Right atrium auricular region (tissue), 2 donors: Measurements from ENCODE around the gene AZU1. TPM values are rescaled to one million over a fixed set of nuclear protein-coding genes. Genes with fewer than 3 reads are reported as not detected.

ENCODE experiments used
- DNase-seq: peaks from one replicate; pipeline ENCODE4 v3.0.0-alpha.2; 2019; ENCODE audit warnings: low spot score
- H3K27ac ChIP-seq, 2 donors: fragments of 200-600 bp; sonication (generic); 1 replicate in 1 of 2; 2 replicates in 1 of 2; pipeline ENCODE4 v1.5.1; 2016 to 2019
- H3K27me3 ChIP-seq, 2 donors: fragments of 200-600 bp; sonication (generic); one replicate each; pipeline versions ENCODE4 v1.5.1 to v1.6.0; 2017 to 2019
- H3K36me3 ChIP-seq: fragments of 200-600 bp; sonication (generic); one replicate; pipeline ENCODE4 v1.5.1; 2016
- H3K4me1 ChIP-seq, 2 donors: fragments of 200-600 bp; sonication (generic); one replicate each; pipeline versions ENCODE4 v1.5.1 to v1.6.0; 2017 to 2019
- H3K4me3 ChIP-seq, 2 donors: fragments of 200-600 bp; sonication (generic); 1 replicate in 1 of 2; 2 replicates in 1 of 2; pipeline ENCODE4 v1.5.1; 2017 to 2019; ENCODE audit warnings: mild to moderate bottlenecking in 1 of 2, moderate library complexity in 1 of 2
- H3K9me3 ChIP-seq, 2 donors: fragments of 200-600 bp; sonication (generic); one replicate each; pipeline ENCODE4 v1.5.1; 2019
- CTCF ChIP-seq, 2 donors: fragments of 200-600 bp; sonication (generic); IDR thresholded peaks; one replicate each; pipeline ENCODE4 v1.5.1; 2019; ENCODE audit warnings: antibody characterized with exemption in 2 of 2
- total RNA-seq, 2 donors: library from RNA; depleted of rRNA; stranded (reverse); fragments of >200 nt; gene quantifications; one replicate each; pipeline ENCODE4 v1.1.0, GENCODE V29; 2016

Gene AZU1
- total RNA-seq, 2 donors from 2014 or later, result not detected

DNA sequence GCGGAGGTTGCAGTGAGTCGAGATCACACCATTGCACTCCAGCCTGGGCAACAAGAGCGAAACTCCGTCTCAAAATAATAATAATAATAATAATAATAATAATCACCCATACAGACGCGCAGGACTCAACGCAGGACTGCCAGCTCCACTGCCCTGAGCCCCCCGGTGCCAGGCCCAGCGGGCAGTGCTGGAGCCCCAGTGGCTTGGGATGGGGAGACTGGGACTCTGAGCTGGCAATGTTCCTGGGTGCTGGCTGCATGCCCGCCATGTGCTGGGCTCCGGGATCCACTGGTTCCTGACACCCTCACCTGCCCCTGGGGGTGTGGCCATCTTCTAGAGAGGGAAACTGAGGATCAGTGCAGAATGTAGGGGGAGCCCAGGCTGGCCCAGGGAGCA is 325 bp upstream of the AZU1 start:
- Histone ChIP-seq H3K27me3 (peaks cover 0 to 5% of the 10 kb centered on the region in 2 donors), H3K9me3 (no peaks in the 10 kb centered on the region), H3K4me1 (peaks cover 0 to 5% of the 10 kb centered on the region in 2 donors), H3K36me3 (no peaks in the 10 kb centered on the region), H3K27ac (no peak overlapping the region), H3K4me3 (no peak overlapping the region)
- no peak for TF ChIP-seq CTCF (IDR thresholded peaks at IDR 0.05)
- DNase-seq, result no peak

DNA sequence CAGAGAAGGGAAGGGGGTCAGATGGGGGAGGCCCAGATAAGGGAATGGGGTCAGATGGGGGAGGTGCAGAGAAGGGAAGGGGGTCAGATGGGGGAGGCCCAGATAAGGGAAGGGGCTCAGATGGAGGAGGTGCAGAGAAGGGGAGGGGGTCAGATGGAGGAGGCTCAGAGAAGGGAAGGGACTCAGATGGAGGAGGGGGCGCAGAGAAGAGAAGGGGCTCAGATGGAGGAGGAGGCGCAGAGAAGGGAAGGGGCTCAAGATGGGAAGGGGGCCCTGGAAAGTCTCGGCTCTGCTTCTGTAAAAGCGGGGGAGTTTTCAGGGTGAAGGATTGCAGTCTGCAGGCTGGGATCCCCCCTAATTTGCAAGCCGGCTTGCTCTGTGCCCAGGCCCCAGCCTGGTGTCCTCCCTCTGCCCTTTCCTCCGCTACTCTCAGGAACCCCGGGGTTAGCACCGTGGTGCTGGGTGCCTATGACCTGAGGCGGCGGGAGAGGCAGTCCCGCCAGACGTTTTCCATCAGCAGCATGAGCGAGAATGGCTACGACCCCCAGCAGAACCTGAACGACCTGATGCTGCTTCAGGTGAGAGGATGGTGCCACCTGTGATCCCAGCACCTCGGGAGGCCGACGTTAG is 1.6 kb downstream of the AZU1 start:
- H3K9me3 ChIP-seq, result no peaks in the 10 kb centered on the region
- H3K27me3 ChIP-seq, result no peaks in the 10 kb centered on the region
- no peaks in the 10 kb centered on the region for H3K4me1 ChIP-seq
- no peaks in the 10 kb centered on the region for H3K36me3 ChIP-seq
- DNase-seq, result no peak
- TF ChIP-seq CTCF (IDR thresholded peaks at IDR 0.05), result no peak
- no peak overlapping the region for H3K4me3 ChIP-seq
- no peak overlapping the region for H3K27ac ChIP-seq

GRCh38 chr19:831407-832369 is 4.1 kb downstream of the AZU1 start:
- H3K36me3 ChIP-seq, result no peaks in the 10 kb centered on the region
- no peaks in the 10 kb centered on the region for H3K27me3 ChIP-seq
- H3K9me3 ChIP-seq, result no peaks in the 10 kb centered on the region
- DNase-seq, result no peak
- no peak for TF ChIP-seq CTCF (IDR thresholded peaks at IDR 0.05)
- H3K4me1 ChIP-seq, result no peaks in the 10 kb centered on the region
- H3K4me3 ChIP-seq, result no peak overlapping the region
- no peak overlapping the region for H3K27ac ChIP-seq

- no peak for DNase-seq
- no peaks in the 10 kb centered on the region for H3K27me3 ChIP-seq
- no peak overlapping the region for H3K27ac ChIP-seq
- no peak overlapping the region for H3K4me3 ChIP-seq
- no peaks in the 10 kb centered on the region for H3K9me3 ChIP-seq
- no peaks in the 10 kb centered on the region for H3K4me1 ChIP-seq
- no peaks in the 10 kb centered on the region for H3K36me3 ChIP-seq
- TF ChIP-seq CTCF (IDR thresholded peaks at IDR 0.05), result no peak
Measured at GRCh38 chr19:834216-834615, 6.6 kb downstream of the AZU1 start.

- Histone ChIP-seq H3K4me3 (no peak overlapping the region), H3K4me1 (no peaks in the 10 kb centered on the region), H3K27me3 (no peaks in the 10 kb centered on the region), H3K9me3 (no peaks in the 10 kb centered on the region), H3K36me3 (no peaks in the 10 kb centered on the region), H3K27ac (no peak overlapping the region)
- TF ChIP-seq CTCF (IDR thresholded peaks at IDR 0.05), result no peak
- DNase-seq, result no peak
Measured at GRCh38 chr19:835210-835810, 7.7 kb downstream of the AZU1 start.
